Mesenchymal stem cell (in vitro differentiated cells and primary cell): ENCODE data around the gene ZC3H11A.

Source experiments
- DNase-seq: peaks from one replicate; pipeline ENCODE4 v3.0.0-alpha.2; 2013
- H2AFZ ChIP-seq: one replicate; pipeline ENCODE4 v1.6.1; 2013; ENCODE audit warnings: low read depth, mild to moderate bottlenecking, control low read depth, inconsistent platforms, low read length, moderate library complexity
- H2AK5ac ChIP-seq: 2 replicates; pipeline ENCODE4 v1.6.1; 2013; ENCODE audit warnings: low read length, moderate library complexity, mild to moderate bottlenecking, inconsistent platforms; ENCODE audit not compliant: severe bottlenecking
- H2BK120ac ChIP-seq: one replicate; pipeline ENCODE4 v1.6.1; 2013; ENCODE audit warnings: low read depth, mild to moderate bottlenecking, inconsistent platforms, low read length, moderate library complexity
- H2BK12ac ChIP-seq, 2 experiments: one replicate each; pipeline ENCODE4 v1.6.1; 2013; ENCODE audit warnings: inconsistent platforms in 2 of 2, low read length in 2 of 2, mild to moderate bottlenecking in 2 of 2, moderate library complexity in 2 of 2, control low read depth in 1 of 2
- H2BK15ac ChIP-seq: one replicate; pipeline ENCODE4 v1.6.1; 2013; ENCODE audit warnings: mild to moderate bottlenecking, low read depth, inconsistent platforms; ENCODE audit not compliant: poor library complexity, severe bottlenecking
- H2BK5ac ChIP-seq: 2 replicates; pipeline ENCODE4 v1.6.1; 2013; ENCODE audit warnings: low read depth, mild to moderate bottlenecking, low read length, control low read depth, inconsistent platforms; ENCODE audit not compliant: poor library complexity, severe bottlenecking
- H3K14ac ChIP-seq, 2 experiments: one replicate each; pipeline ENCODE4 v1.6.1; 2013; ENCODE audit warnings: inconsistent platforms in 2 of 2, low read length in 2 of 2, control low read depth in 1 of 2, mild to moderate bottlenecking in 1 of 2, moderate library complexity in 1 of 2
- H3K18ac ChIP-seq, 2 experiments: one replicate each; pipeline ENCODE4 v1.6.1; 2013; ENCODE audit warnings: inconsistent platforms in 2 of 2, low read length in 2 of 2, control low read depth in 1 of 2, low read depth in 1 of 2, mild to moderate bottlenecking in 1 of 2
- H3K23ac ChIP-seq, 2 experiments: one replicate each; pipeline ENCODE4 v1.6.1; 2013; ENCODE audit warnings: inconsistent platforms in 2 of 2, low read length in 2 of 2, mild to moderate bottlenecking in 2 of 2, moderate library complexity in 2 of 2, control low read depth in 1 of 2
- H3K27ac ChIP-seq: 2 replicates; pipeline ENCODE4 v1.5.1; 2013; ENCODE audit warnings: mild to moderate bottlenecking, moderate library complexity, low read length, control low read depth, inconsistent platforms; ENCODE audit not compliant: poor library complexity, severe bottlenecking
- H3K27me3 ChIP-seq, 2 experiments: 2 replicates each; pipeline versions ENCODE4 v1.6.1 to v1.7.0; 2013; ENCODE audit warnings: low read length in 2 of 2, mild to moderate bottlenecking in 2 of 2, moderate library complexity in 2 of 2, control low read depth in 1 of 2, inconsistent platforms in 1 of 2; ENCODE audit not compliant: control insufficient read depth in 1 of 2, insufficient read depth in 1 of 2
- H3K36me3 ChIP-seq, 2 experiments: 2 replicates each; pipeline versions ENCODE4 v1.6.1 to v1.7.0; 2013; ENCODE audit warnings: low read length in 2 of 2, control low read depth in 1 of 2, inconsistent platforms in 1 of 2, low read depth in 1 of 2, mild to moderate bottlenecking in 1 of 2; ENCODE audit not compliant: insufficient read depth in 2 of 2, control insufficient read depth in 1 of 2
- H3K4ac ChIP-seq, 2 experiments: one replicate each; pipeline ENCODE4 v1.6.1; 2013; ENCODE audit warnings: inconsistent platforms in 2 of 2, low read length in 2 of 2, mild to moderate bottlenecking in 2 of 2, moderate library complexity in 2 of 2, control low read depth in 1 of 2, low read depth in 1 of 2
- H3K4me1 ChIP-seq: 2 replicates; pipeline ENCODE4 v1.6.1; 2013; ENCODE audit warnings: low read depth, low read length, control low read depth; ENCODE audit not compliant: control insufficient read depth, insufficient read depth
- H3K4me2 ChIP-seq: 2 replicates; pipeline ENCODE4 v1.6.1; 2013; ENCODE audit warnings: low read length, mild to moderate bottlenecking, inconsistent platforms; ENCODE audit not compliant: poor library complexity, severe bottlenecking
- H3K4me3 ChIP-seq, 2 experiments: 2 replicates each; pipeline versions ENCODE4 v1.5.1 to v1.7.0; 2013; ENCODE audit warnings: low read length in 2 of 2, mild to moderate bottlenecking in 2 of 2, control low read depth in 1 of 2, low read depth in 1 of 2; ENCODE audit not compliant: insufficient read depth in 1 of 2
- H3K79me1 ChIP-seq: replicated peaks from 2 replicates; pipeline ENCODE4 v1.6.1; 2013; ENCODE audit warnings: mild to moderate bottlenecking, control low read depth, low read length, inconsistent platforms; ENCODE audit not compliant: poor library complexity, severe bottlenecking
- H3K9ac ChIP-seq: 2 replicates; pipeline ENCODE4 v1.7.0; 2013; ENCODE audit warnings: mild to moderate bottlenecking, low read length, moderate library complexity
- H3K9me3 ChIP-seq: 2 replicates; pipeline ENCODE4 v1.7.0; 2013; ENCODE audit warnings: mild to moderate bottlenecking, low read length; ENCODE audit not compliant: control insufficient read depth
- H4K8ac ChIP-seq: one replicate; pipeline ENCODE4 v1.6.1; 2013; ENCODE audit warnings: inconsistent platforms, mild to moderate bottlenecking, low read length, moderate library complexity
- H4K91ac ChIP-seq: one replicate; pipeline ENCODE4 v1.6.1; 2013; ENCODE audit warnings: mild to moderate bottlenecking, low read length, inconsistent platforms
- WGBS: methylation state at CpG from one replicate; pipeline ENCODE4 v1.1.7; 2013; ENCODE audit warnings: mixed read lengths; 5-methylcytosine and 5-hydroxymethylcytosine counted together

Gene ZC3H11A

DNA sequence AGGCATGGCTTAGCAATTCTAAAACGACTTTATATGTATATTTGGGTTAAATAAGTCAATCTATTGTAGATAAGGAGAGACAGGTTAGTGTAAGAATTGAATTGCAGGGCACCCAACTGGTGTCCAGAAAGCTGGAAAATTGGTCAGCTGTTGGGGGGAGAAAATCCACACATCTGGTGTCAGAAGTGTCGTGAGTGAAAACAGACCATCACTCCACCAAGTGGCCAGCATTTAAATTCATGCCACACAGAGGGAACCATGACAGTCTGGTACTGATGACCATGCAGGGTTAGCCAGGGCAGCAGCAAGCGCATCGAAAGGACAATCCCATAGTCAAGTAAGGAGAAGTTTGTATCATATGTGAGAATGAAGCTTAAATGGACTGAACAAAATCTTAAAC lies 18.8 kb upstream of the ZC3H11A start:
- Histone ChIP-seq H4K91ac (no peak overlapping the region), H2BK12ac (no peak overlapping the region), H3K18ac (no peak overlapping the region), H3K36me3 (no peaks in the 10 kb centered on the region), H4K8ac (no peak overlapping the region), H3K27me3 (peaks cover 0 to 10% of the 10 kb centered on the region in 2 experiments), H3K23ac (no peak overlapping the region), H3K4me3 (no peak overlapping the region), H3K27ac (no peak overlapping the region), H3K79me1 (no peaks in the 10 kb centered on the region), H3K9me3 (no peaks in the 10 kb centered on the region), H3K4ac (no peak overlapping the region), H2AFZ (no peak overlapping the region), H3K9ac (no peak overlapping the region), H3K4me1 (no peaks in the 10 kb centered on the region), H2BK120ac (no peak overlapping the region), H3K4me2 (no peak overlapping the region), H2AK5ac (no peak overlapping the region), H2BK15ac (no peak overlapping the region), H2BK5ac (no peak overlapping the region), H3K14ac (no peak overlapping the region)
- WGBS: 92% methylated on average over 3 of the region's 4 CpGs
- no peak for DNase-seq

DNA sequence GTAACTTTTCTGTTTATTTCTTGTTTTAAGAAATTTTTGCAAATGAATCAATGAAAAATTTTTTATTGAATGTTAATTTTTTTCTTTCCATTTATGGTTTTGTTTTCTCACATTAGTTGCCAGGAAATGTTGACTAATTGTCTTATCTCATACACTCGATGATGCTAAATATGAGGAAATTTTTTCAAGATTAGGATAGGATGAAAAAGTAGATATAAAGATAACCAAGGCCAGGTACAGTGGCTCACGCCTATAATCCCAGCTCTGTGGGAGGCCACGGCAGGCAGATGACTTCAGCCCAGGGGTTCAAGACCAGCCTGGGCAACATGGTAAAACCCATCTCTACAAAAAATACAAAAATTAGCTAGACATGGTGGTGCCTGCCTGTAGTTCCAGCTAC lies 17.8 kb upstream of the ZC3H11A start:
- H3K27ac ChIP-seq: no peak overlapping the region
- no peak overlapping the region for H2BK15ac ChIP-seq
- no peak overlapping the region for H3K14ac ChIP-seq
- no peaks in the 10 kb centered on the region for H3K9me3 ChIP-seq
- H4K8ac ChIP-seq: no peak overlapping the region
- no peak overlapping the region for H3K23ac ChIP-seq
- no peak overlapping the region for H2BK120ac ChIP-seq
- no peak overlapping the region for H2AFZ ChIP-seq
- H3K4ac ChIP-seq: no peak overlapping the region
- no peak overlapping the region for H3K4me2 ChIP-seq
- no peaks in the 10 kb centered on the region for H3K79me1 ChIP-seq
- 89% methylated on average over 3 of the region's 3 CpGs for WGBS
- H4K91ac ChIP-seq: no peak overlapping the region
- H2BK5ac ChIP-seq: no peak overlapping the region
- no peak for DNase-seq
- no peaks in the 10 kb centered on the region for H3K36me3 ChIP-seq
- H3K18ac ChIP-seq: no peak overlapping the region
- no peak overlapping the region for H3K9ac ChIP-seq
- no peaks in the 10 kb centered on the region for H3K4me1 ChIP-seq
- no peak overlapping the region for H2BK12ac ChIP-seq
- peaks cover 0 to 7% of the 10 kb centered on the region in 2 experiments for H3K27me3 ChIP-seq
- H3K4me3 ChIP-seq: no peak overlapping the region
- no peak overlapping the region for H2AK5ac ChIP-seq

DNA sequence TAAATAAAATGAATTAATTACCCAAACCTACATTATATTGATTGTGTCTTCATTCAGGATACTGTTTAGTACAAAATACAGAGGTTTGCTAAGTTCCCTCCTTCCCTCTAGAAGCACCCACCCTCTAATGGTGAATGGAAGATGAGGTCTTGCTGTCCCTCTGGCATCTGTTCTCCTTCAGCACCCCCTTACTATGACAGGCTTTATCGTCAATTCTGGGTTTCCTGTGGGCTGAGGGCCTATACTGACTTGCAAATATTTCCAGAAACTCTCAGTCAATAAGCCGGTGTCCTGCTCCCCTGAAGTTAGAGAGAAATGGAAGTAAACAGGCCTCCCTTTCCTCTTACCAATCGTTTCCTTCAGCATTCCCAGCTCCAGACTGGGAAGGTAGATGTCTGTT lies 17.3 kb upstream of the ZC3H11A start:
- Histone ChIP-seq H3K79me1 (no peaks in the 10 kb centered on the region), H4K91ac (no peak overlapping the region), H3K4me1 (no peaks in the 10 kb centered on the region), H3K36me3 (no peaks in the 10 kb centered on the region), H3K27ac (no peak overlapping the region), H3K4me3 (no peak overlapping the region), H2AFZ (no peak overlapping the region), H2BK120ac (no peak overlapping the region), H3K18ac (no peak overlapping the region), H2BK5ac (no peak overlapping the region), H3K9me3 (no peaks in the 10 kb centered on the region), H2BK15ac (no peak overlapping the region), H3K4ac (no peak overlapping the region), H3K14ac (no peak overlapping the region), H3K4me2 (no peak overlapping the region), H3K23ac (no peak overlapping the region), H2AK5ac (no peak overlapping the region), H4K8ac (no peak overlapping the region), H3K9ac (no peak overlapping the region), H2BK12ac (no peak overlapping the region), H3K27me3 (peaks cover 0 to 7% of the 10 kb centered on the region in 2 experiments)
- no peak for DNase-seq
- 89% methylated on average over 3 of the region's 3 CpGs for WGBS

DNA sequence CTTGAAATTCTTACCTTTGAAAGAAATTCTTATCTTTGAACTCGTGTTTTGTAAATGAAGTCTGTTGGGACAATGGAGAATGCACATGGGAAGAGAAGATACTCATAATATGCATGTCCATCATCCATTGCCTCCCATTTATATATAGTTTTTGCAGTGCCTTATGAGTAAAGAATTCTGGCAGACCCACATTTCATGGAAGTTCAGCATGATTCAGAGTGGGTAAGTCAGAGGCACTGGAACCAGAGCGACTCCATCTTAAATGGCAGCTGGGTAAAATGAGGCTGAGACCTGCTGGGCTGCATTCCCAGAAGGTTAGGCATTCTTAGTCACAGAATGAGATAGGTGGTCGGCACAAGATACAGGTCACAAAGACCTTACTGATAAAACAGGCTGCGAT lies 16.6 kb upstream of the ZC3H11A start:
- Histone ChIP-seq H3K14ac (no peak overlapping the region), H2BK5ac (no peak overlapping the region), H3K18ac (no peak overlapping the region), H3K4me2 (no peak overlapping the region), H3K9ac (no peak overlapping the region), H2BK120ac (no peak overlapping the region), H4K8ac (no peak overlapping the region), H3K9me3 (no peaks in the 10 kb centered on the region), H3K27ac (no peak overlapping the region), H3K4ac (no peak overlapping the region), H2BK12ac (no peak overlapping the region), H2AFZ (no peak overlapping the region), H3K4me1 (no peaks in the 10 kb centered on the region), H3K79me1 (no peaks in the 10 kb centered on the region), H3K27me3 (peaks cover 0 to 5% of the 10 kb centered on the region in 2 experiments), H3K23ac (no peak overlapping the region), H2AK5ac (no peak overlapping the region), H3K36me3 (no peaks in the 10 kb centered on the region), H2BK15ac (no peak overlapping the region), H3K4me3 (no peak overlapping the region), H4K91ac (no peak overlapping the region)
- WGBS: 99% methylated on average over 3 of the region's 4 CpGs
- no peak for DNase-seq
